Upper lobe of left lung (tissue), 6 donors: ENCODE results near the gene FRY. TPM values are rescaled to one million over a fixed set of nuclear protein-coding genes. Genes with fewer than 3 reads are reported as not detected.

Experiments
- ATAC-seq, 2 donors: fragments of 200-7000 bp; cut with Tn5 transposase; one replicate each; pipeline ENCODE4 v1.9.1; 2022; ENCODE audit warnings: mild to moderate bottlenecking in 2 of 2, moderate library complexity in 2 of 2; ENCODE audit not compliant: low FRiP score in 2 of 2
- DNase-seq, 2 donors: peaks; one replicate each; pipeline ENCODE4 v3.0.0-alpha.2; 2019 to 2020
- H3K27ac ChIP-seq, 4 donors: fragments of 200-600 bp; sonication (generic); one replicate each; pipeline ENCODE4 v1.5.1; 2016 to 2019
- H3K27me3 ChIP-seq, 4 donors: fragments of 200-600 bp; sonication (generic); one replicate each; pipeline ENCODE4 v1.5.1; 2017 to 2019
- H3K36me3 ChIP-seq, 4 donors: fragments of 200-600 bp; sonication (generic); one replicate each; pipeline ENCODE4 v1.5.1; 2016 to 2019
- H3K4me1 ChIP-seq, 4 donors: fragments of 200-600 bp; sonication (generic); one replicate each; pipeline ENCODE4 v1.5.1; 2018 to 2019
- H3K4me3 ChIP-seq, 4 donors: fragments of 200-600 bp; sonication (generic); one replicate each; pipeline ENCODE4 v1.5.1; 2017 to 2019; ENCODE audit warnings: mild to moderate bottlenecking in 2 of 4, moderate library complexity in 1 of 4
- H3K9me3 ChIP-seq, 4 donors: fragments of 200-600 bp; sonication (generic); one replicate each; pipeline ENCODE4 v1.5.1; 2018 to 2019
- CTCF ChIP-seq, 6 experiments: fragments of 450-650 bp in 4 of 6; fragments of 200-600 bp in 2 of 6; sonication (generic) in 2 of 6; IDR thresholded peaks; one replicate each; pipeline ENCODE4 v1.5.1; 2016 to 2019; ENCODE audit warnings: antibody characterized with exemption in 6 of 6
- EP300 ChIP-seq, 4 donors: sonication (generic); formaldehyde crosslinking; IDR thresholded peaks; one replicate each; pipeline ENCODE4 v1.5.1; 2017; ENCODE audit warnings: antibody characterized with exemption in 4 of 4, control low read depth in 2 of 4
- POLR2A ChIP-seq, 4 donors: fragments of 450-650 bp; IDR thresholded peaks; one replicate each; pipeline ENCODE4 v1.5.1; 2016 to 2017; ENCODE audit warnings: antibody characterized with exemption in 4 of 4, mild to moderate bottlenecking in 2 of 4
- POLR2AphosphoS5 ChIP-seq, 2 donors: sonication (generic); formaldehyde crosslinking; IDR thresholded peaks; one replicate each; pipeline ENCODE4 v1.5.1; 2017; ENCODE audit warnings: antibody characterized with exemption in 2 of 2
- WGBS, 2 donors: methylation state at CpG; one replicate each; pipeline ENCODE4 v1.1.5; 2017 to 2018; 5-methylcytosine and 5-hydroxymethylcytosine counted together
- total RNA-seq, 6 donors: library from RNA; depleted of rRNA in 4 of 6; stranded (reverse); fragments of >200 nt in 4 of 6; gene quantifications; one replicate each; pipeline versions ENCODE4 v1.1.0 to v1.2.1, GENCODE V29; 2016 to 2021
- donor health status: DM: no; HTN: no; CAD: no; lungs with moderate emphysema.
- donor health status: DM: no; HTN: yes; CAD: no; lungs with severe emphysema.

The FRY gene
- total RNA-seq, 6 donors from 2014 or later = 58.3 to 88.9 (median 65.8) TPM

GRCh38 chr13:32025730-32026129 lies 5.8 kb upstream of the FRY start:
- peaks cover 2 to 13% (median 8%) of the 10 kb centered on the region in 4 donors for H3K4me1 ChIP-seq
- H3K9me3 ChIP-seq = no peaks in the 10 kb centered on the region
- no peaks in the 10 kb centered on the region for H3K27me3 ChIP-seq
- H3K36me3 ChIP-seq = no peaks in the 10 kb centered on the region
- 96% methylated on average over 2 of the region's 2 CpGs for WGBS, 2 donors
- no peak overlapping the region for H3K27ac ChIP-seq
- no peak for ATAC-seq
- no peak for TF ChIP-seq EP300 (IDR thresholded peaks at IDR 0.05)
- no peak for TF ChIP-seq POLR2AphosphoS5 (IDR thresholded peaks at IDR 0.05)
- TF ChIP-seq POLR2A (IDR thresholded peaks at IDR 0.05) = no peak
- no peak for TF ChIP-seq CTCF (IDR thresholded peaks at IDR 0.05)
- no peak for DNase-seq
- H3K4me3 ChIP-seq = no peak overlapping the region

- WGBS, 2 donors = 82 to 88% methylated on average over 3 of the region's 3 CpGs
- Histone ChIP-seq H3K27ac (no peak overlapping the region), H3K9me3 (no peaks in the 10 kb centered on the region), H3K4me1 (peaks cover 5 to 17% (median 8%) of the 10 kb centered on the region in 4 donors), H3K4me3 (no peak overlapping the region), H3K36me3 (no peaks in the 10 kb centered on the region), H3K27me3 (no peaks in the 10 kb centered on the region)
- TF ChIP-seq POLR2AphosphoS5 (IDR thresholded peaks at IDR 0.05) (no peak), POLR2A (IDR thresholded peaks at IDR 0.05) (no peak), EP300 (IDR thresholded peaks at IDR 0.05) (no peak), CTCF (IDR thresholded peaks at IDR 0.05) (no peak)
- DNase-seq = no peak
- ATAC-seq = no peak
Measured at GRCh38 chr13:32026623-32027022, 5.0 kb upstream of the FRY start.

GRCh38 chr13:32028711-32029110 lies 2.9 kb upstream of the FRY start:
- Histone ChIP-seq H3K9me3 (no peaks in the 10 kb centered on the region), H3K4me1 (peaks cover 0 to 20% (median 3%) of the 10 kb centered on the region in 4 donors), H3K4me3 (no peak overlapping the region), H3K36me3 (no peaks in the 10 kb centered on the region), H3K27me3 (no peaks in the 10 kb centered on the region), H3K27ac (no peak overlapping the region)
- WGBS, 2 donors = 75 to 91% methylated on average over 3 of the region's 3 CpGs
- ATAC-seq (no peak), DNase-seq (no peak)
- TF ChIP-seq POLR2AphosphoS5 (IDR thresholded peaks at IDR 0.05) (no peak), EP300 (IDR thresholded peaks at IDR 0.05) (no peak), POLR2A (IDR thresholded peaks at IDR 0.05) (no peak), CTCF (IDR thresholded peaks at IDR 0.05) (no peak)

GRCh38 chr13:32029684-32030083 lies 1.9 kb upstream of the FRY start:
- Histone ChIP-seq H3K4me3 (no peak overlapping the region), H3K27me3 (no peaks in the 10 kb centered on the region), H3K4me1 (peaks cover 0 to 24% (median 6%) of the 10 kb centered on the region in 4 donors), H3K27ac (no peak overlapping the region), H3K36me3 (no peaks in the 10 kb centered on the region), H3K9me3 (no peaks in the 10 kb centered on the region)
- ATAC-seq = no peak
- WGBS, 2 donors = 91 to 96% methylated on average over 6 of the region's 6 CpGs
- DNase-seq = no peak
- TF ChIP-seq CTCF (IDR thresholded peaks at IDR 0.05) = no peak
- no peak for TF ChIP-seq POLR2A (IDR thresholded peaks at IDR 0.05)
- TF ChIP-seq POLR2AphosphoS5 (IDR thresholded peaks at IDR 0.05) = no peak
- no peak for TF ChIP-seq EP300 (IDR thresholded peaks at IDR 0.05)

GRCh38 chr13:32031815-32032370 lies 319 bp downstream of the FRY start:
- TF ChIP-seq CTCF (IDR thresholded peaks at IDR 0.05) (no peak), POLR2AphosphoS5 (IDR thresholded peaks at IDR 0.05) (no peak), POLR2A (IDR thresholded peaks at IDR 0.05) (no peak), EP300 (IDR thresholded peaks at IDR 0.05) (no peak)
- peak overlapping the region; percentile 58 to 78 (median 68) for H3K4me3 ChIP-seq
- ATAC-seq (no peak), DNase-seq (no peak)
- H3K9me3 ChIP-seq = no peaks in the 10 kb centered on the region
- H3K27ac ChIP-seq = peak overlapping the region; percentile 59 to 84 (median 76)
- H3K27me3 ChIP-seq = no peaks in the 10 kb centered on the region
- H3K4me1 ChIP-seq = peaks cover 0 to 36% (median 15%) of the 10 kb centered on the region in 4 donors
- H3K36me3 ChIP-seq = no peaks in the 10 kb centered on the region
- 18 to 20% methylated on average over 3 of the region's 3 CpGs for WGBS, 2 donors
